Panc1 (cell line): ENCODE data around the gene LYZ. TPM values are rescaled to one million over a fixed set of nuclear protein-coding genes. Genes with fewer than 3 reads are reported as not detected.

Experiments
- ATAC-seq: fragments of 200-7000 bp; cut with Tn5 transposase; 2 replicates; pipeline ENCODE4 v1.9.1; 2020; ENCODE audit warnings: mild to moderate bottlenecking, moderate library complexity
- BruUV-seq: library from RNA; stranded (reverse); fragments of 400-500 nt; replicated peaks from 2 replicates; lab custom pipeline; 2021; lab: Mats Ljungman, UMichigan
- CTCF ChIA-PET: fragments of 300-600 bp; sonication (Branson Sonifier 250); formaldehyde crosslinking; loops from one replicate; lab custom pipeline; 2022; ENCODE audit warnings: antibody characterized with exemption; lab: Charles Lee
- POLR2A ChIA-PET: fragments of 300-600 bp; sonication (Branson Sonifier 250); formaldehyde crosslinking; loops from one replicate; lab custom pipeline; 2022; ENCODE audit warnings: antibody characterized with exemption; lab: Charles Lee
- DNase-seq: peaks from one replicate; pipeline ENCODE4 v3.0.0-alpha.2; 2010; ENCODE audit warnings: low read depth, low spot score
- H3K27ac ChIP-seq: 2 replicates; pipeline ENCODE4 v1.5.1; 2011; ENCODE audit warnings: mild to moderate bottlenecking, low read length, inconsistent platforms
- H3K27me3 ChIP-seq: fragments of 200-500 bp; sonication (Bioruptor generic); 2 replicates; pipeline ENCODE4 v1.6.0; 2014; ENCODE audit warnings: low read length, inconsistent platforms; ENCODE audit not compliant: control insufficient read depth, insufficient read depth
- H3K36me3 ChIP-seq: fragments of 200-500 bp; sonication (Bioruptor generic); 2 replicates; pipeline ENCODE4 v1.5.1; 2014; ENCODE audit warnings: inconsistent platforms, mild to moderate bottlenecking, low read length, moderate library complexity; ENCODE audit not compliant: control insufficient read depth, insufficient read depth
- H3K4me1 ChIP-seq: 2 replicates; pipeline ENCODE4 v1.5.1; 2011; ENCODE audit warnings: inconsistent platforms, mild to moderate bottlenecking, low read length, moderate library complexity; ENCODE audit not compliant: control insufficient read depth, insufficient read depth
- H3K4me3 ChIP-seq, 2 experiments: 2 replicates each; pipeline ENCODE4 v1.5.1; 2011 to 2012; ENCODE audit warnings: low read depth in 2 of 2, low read length in 2 of 2, mild to moderate bottlenecking in 2 of 2, inconsistent platforms in 1 of 2, moderate library complexity in 1 of 2
- H3K9me3 ChIP-seq: fragments of 200-500 bp; sonication (Bioruptor generic); 2 replicates; pipeline ENCODE4 v1.5.1; 2014; ENCODE audit warnings: low read depth, mild to moderate bottlenecking, inconsistent platforms, low read length, moderate library complexity; ENCODE audit not compliant: control insufficient read depth, insufficient read depth
- POLR2AphosphoS5 ChIP-seq: IDR thresholded peaks from 2 replicates; pipeline ENCODE4 v1.6.1; 2012; ENCODE audit warnings: mild to moderate bottlenecking, low read depth, low read length, moderate library complexity
- SIN3A ChIP-seq: IDR thresholded peaks from 2 replicates; pipeline ENCODE4 v1.6.1; 2012; ENCODE audit warnings: low read depth, mild to moderate bottlenecking, low read length, moderate library complexity, borderline replicate concordance; ENCODE audit not compliant: insufficient read depth
- TCF7L2 ChIP-seq: IDR thresholded peaks from 2 replicates; pipeline ENCODE4 v1.6.1; 2011; ENCODE audit warnings: mild to moderate bottlenecking, low read depth, low read length, inconsistent platforms
- in situ Hi-C: cut with HindIII; loops from 2 replicates; pipeline ENCODE4 v1.10.0; 2016; ENCODE audit warnings: low sequenced_read_pairs, low pct_unique_long_range_greater_than_20kb
- intact Hi-C: fragments of 100-400 bp; cut with micrococcal nuclease; formaldehyde crosslinking; loops from one replicate; pipeline ENCODE4 v1.10.0; 2022; ENCODE audit not compliant: unreplicated experiment
- total RNA-seq: library from RNA; stranded (reverse); gene quantifications from one replicate; pipeline ENCODE4 v1.2.1, GENCODE V29; 2021; ENCODE audit not compliant: unreplicated experiment
- TF ChIP-seq, protein P1 (sequence below): fragments of 450-650 bp; IDR thresholded peaks from 2 replicates; pipeline ENCODE4 v1.5.1; 2017; ENCODE audit warnings: mild to moderate bottlenecking
- TF ChIP-seq, protein P2 (sequence below), 2 experiments: IDR thresholded peaks; 2 replicates each; pipeline ENCODE4 v1.6.1; 2011 to 2012; ENCODE audit warnings: low read depth in 2 of 2, control low read depth in 1 of 2, low read length in 1 of 2, mild to moderate bottlenecking in 1 of 2, moderate library complexity in 1 of 2; ENCODE audit not compliant: insufficient read depth in 1 of 2

The LYZ gene
- total RNA-seq, 1 experiment from 2014 or later = 1.1 TPM

DNA sequence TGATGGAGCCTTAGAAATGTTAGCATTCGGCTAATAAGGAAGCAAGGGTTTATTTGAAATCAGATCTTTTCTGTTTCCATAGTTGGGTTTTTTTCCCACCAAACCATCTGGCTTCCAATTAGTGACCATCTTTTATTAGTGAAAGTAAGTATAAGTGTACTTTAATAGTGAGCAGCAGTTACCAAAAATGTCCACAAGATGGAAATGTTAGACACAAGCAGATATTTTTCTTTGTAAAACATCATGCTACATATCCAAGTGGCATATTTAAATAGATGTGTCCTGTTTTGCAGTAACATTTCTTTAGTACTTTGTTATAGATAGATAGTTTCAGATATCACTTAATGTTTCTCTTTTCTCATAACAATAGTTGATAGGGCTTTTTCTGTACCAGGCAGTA, 40.2 kb downstream of the LYZ start:
- no peak for DNase-seq
- ATAC-seq = peak; percentile 80
- no peaks in the 10 kb centered on the region for H3K27me3 ChIP-seq
- no peak overlapping the region for H3K4me3 ChIP-seq
- H3K27ac ChIP-seq = no peak overlapping the region
- ChIA-PET CTCF (no interaction called here), POLR2A (no interaction called here)
- H3K36me3 ChIP-seq = peaks cover 6% of the 10 kb centered on the region
- BruUV-seq = no TSS peak
- in situ Hi-C loops (no loop called here), intact Hi-C loops (loop anchor here (5.0 kb wide), 1 partner anchor 184 kb away; no protein-coding TSS in a partner anchor)
- no peak for TF ChIP-seq TCF7L2
- TF ChIP-seq, protein P1, sequence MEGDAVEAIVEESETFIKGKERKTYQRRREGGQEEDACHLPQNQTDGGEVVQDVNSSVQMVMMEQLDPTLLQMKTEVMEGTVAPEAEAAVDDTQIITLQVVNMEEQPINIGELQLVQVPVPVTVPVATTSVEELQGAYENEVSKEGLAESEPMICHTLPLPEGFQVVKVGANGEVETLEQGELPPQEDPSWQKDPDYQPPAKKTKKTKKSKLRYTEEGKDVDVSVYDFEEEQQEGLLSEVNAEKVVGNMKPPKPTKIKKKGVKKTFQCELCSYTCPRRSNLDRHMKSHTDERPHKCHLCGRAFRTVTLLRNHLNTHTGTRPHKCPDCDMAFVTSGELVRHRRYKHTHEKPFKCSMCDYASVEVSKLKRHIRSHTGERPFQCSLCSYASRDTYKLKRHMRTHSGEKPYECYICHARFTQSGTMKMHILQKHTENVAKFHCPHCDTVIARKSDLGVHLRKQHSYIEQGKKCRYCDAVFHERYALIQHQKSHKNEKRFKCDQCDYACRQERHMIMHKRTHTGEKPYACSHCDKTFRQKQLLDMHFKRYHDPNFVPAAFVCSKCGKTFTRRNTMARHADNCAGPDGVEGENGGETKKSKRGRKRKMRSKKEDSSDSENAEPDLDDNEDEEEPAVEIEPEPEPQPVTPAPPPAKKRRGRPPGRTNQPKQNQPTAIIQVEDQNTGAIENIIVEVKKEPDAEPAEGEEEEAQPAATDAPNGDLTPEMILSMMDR = peak; percentile 61; the same call in 1 of the 2 replicates
- TF ChIP-seq SIN3A = no peak
- TF ChIP-seq, protein P2, sequence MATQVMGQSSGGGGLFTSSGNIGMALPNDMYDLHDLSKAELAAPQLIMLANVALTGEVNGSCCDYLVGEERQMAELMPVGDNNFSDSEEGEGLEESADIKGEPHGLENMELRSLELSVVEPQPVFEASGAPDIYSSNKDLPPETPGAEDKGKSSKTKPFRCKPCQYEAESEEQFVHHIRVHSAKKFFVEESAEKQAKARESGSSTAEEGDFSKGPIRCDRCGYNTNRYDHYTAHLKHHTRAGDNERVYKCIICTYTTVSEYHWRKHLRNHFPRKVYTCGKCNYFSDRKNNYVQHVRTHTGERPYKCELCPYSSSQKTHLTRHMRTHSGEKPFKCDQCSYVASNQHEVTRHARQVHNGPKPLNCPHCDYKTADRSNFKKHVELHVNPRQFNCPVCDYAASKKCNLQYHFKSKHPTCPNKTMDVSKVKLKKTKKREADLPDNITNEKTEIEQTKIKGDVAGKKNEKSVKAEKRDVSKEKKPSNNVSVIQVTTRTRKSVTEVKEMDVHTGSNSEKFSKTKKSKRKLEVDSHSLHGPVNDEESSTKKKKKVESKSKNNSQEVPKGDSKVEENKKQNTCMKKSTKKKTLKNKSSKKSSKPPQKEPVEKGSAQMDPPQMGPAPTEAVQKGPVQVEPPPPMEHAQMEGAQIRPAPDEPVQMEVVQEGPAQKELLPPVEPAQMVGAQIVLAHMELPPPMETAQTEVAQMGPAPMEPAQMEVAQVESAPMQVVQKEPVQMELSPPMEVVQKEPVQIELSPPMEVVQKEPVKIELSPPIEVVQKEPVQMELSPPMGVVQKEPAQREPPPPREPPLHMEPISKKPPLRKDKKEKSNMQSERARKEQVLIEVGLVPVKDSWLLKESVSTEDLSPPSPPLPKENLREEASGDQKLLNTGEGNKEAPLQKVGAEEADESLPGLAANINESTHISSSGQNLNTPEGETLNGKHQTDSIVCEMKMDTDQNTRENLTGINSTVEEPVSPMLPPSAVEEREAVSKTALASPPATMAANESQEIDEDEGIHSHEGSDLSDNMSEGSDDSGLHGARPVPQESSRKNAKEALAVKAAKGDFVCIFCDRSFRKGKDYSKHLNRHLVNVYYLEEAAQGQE (IDR thresholded peaks at IDR 0.05; ENCODE audit: insufficient read depth in 1 of 2, low read depth in 2 of 2, low read length in 1 of 2) = no peak
- TF ChIP-seq POLR2AphosphoS5 = no peak
- no peaks in the 10 kb centered on the region for H3K4me1 ChIP-seq
- no peaks in the 10 kb centered on the region for H3K9me3 ChIP-seq

DNA sequence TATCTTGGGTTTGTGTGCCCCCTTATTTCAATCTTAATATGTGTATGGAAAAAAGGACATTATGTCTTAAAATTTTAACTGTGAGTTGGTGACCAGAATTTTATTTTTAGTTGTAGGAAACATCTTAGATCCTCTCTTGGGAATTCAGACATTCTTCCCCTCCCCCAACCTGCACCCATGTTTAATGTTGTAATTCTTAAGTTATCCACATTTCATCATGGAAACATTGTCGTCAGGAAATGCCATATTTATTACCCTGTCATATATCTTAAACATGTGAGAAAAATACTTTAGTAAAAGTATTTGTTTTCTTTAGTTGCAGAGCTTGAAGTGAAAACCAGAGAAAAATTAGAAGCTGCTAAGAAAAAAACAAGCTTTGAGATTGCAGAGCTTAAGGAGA, 41.6 kb downstream of the LYZ start:
- no TSS peak for BruUV-seq
- POLR2A ChIA-PET = no interaction called here
- no peak for DNase-seq

More for the DNA sequence above, 41.6 kb downstream of the LYZ start:
- Histone ChIP-seq H3K36me3 (peaks cover 3% of the 10 kb centered on the region; the same call in 1 of the 2 replicates), H3K4me1 (no peaks in the 10 kb centered on the region), H3K4me3 (no peak overlapping the region), H3K27ac (no peak overlapping the region), H3K9me3 (no peaks in the 10 kb centered on the region), H3K27me3 (no peaks in the 10 kb centered on the region)
- ATAC-seq = no peak
- intact Hi-C loops (loop anchor here (5.0 kb wide), 1 partner anchor 182 kb away; no protein-coding TSS in a partner anchor), in situ Hi-C loops (no loop called here)
- CTCF ChIA-PET = interaction anchor here (0.6 kb wide), 1 partner anchor 20 kb away, joined by 9 read pairs; no protein-coding TSS in a partner anchor
- no peak for TF ChIP-seq POLR2AphosphoS5
- TF ChIP-seq, protein P2 (IDR thresholded peaks at IDR 0.05; ENCODE audit: insufficient read depth in 1 of 2, low read depth in 2 of 2, low read length in 1 of 2) = no peak
- no peak for TF ChIP-seq SIN3A
- TF ChIP-seq TCF7L2 = no peak
- TF ChIP-seq, protein P1 = no peak
